HL-60/S4 treated with phorbol 12-myristate 13-acetate at 8.2 ng/mL for 4 days and 3 days (cell line): ENCODE data around the gene EFEMP2.
"Not testable (repeated sequence)": the region's sequence is repeated elsewhere in the genome, so short reads cannot be mapped to it uniquely, and the experiment has no call there.

Experiments
- in situ Hi-C: fragments of 300-500 bp; cut with MboI; formaldehyde crosslinking; loops from 2 replicates; pipeline ENCODE4 v1.15.0; 2022; ENCODE audit warnings: low sequenced_read_pairs

Gene EFEMP2

GRCh38 chr11:65857853-65858680 is 14.5 kb downstream of the EFEMP2 start, which contains the start of gene CFL1:
CFL1 (minus strand) TSS chr11:65858180; CDS start chr11:65858099, 81 bp downstream.
- in situ Hi-C loops, result no loop called here

DNA sequence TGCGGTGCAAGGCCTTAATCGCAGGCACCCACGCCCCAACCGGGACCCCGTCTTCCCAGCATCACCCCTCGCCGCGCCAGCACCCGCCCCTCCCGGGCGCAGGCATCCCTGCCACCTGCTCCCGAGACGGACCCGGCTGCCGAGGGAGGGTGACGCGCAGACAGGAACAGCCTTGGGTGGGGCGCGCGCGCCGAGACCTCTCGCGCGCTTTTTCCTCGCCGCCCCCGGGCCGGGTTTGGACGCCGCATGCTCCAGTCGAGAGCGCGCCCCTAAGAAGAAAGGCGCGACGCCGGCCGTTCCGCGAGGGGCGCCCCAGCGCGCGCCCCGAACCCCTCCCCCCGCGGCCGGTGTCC is 15.1 kb downstream of the EFEMP2 start:
- in situ Hi-C loops, result no loop called here

DNA sequence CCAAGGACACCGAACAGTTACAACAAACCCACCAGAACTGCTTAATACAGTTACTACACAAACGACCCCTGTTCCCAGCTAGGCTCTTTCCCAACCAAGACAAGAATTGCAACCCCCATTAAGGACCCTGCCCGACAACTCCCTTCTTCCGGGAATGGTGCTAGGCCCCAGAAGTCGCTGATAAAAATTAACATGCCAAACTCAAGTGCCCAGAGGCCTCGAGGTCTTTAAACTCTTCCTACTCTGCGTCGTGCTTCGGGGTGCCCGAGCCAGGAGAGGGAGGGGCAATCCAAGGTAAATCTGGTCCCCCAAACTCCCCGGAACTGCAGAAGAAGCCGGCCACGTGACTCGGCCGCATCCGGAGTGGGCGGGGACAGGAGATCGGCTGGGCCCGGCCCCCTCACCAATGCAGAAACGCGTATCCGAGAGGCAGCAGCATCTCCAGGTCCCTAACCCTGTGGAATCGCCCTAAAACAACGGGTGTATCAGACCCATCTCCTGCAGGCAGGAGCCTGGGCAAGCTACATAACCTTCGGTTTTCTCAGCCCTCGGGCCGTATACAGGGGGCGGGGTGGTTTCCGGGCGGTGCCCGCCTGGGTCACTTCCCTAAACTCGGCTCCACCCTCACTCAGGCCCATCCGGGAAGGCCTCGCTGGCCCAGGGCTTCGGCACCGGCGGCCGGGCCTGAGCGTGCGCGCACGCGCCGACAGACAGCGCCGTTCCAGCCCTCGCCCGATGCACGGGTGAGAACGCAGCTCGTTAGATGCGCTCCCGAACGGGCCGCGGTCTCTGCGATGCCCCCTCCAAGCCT is 15.7 kb downstream of the EFEMP2 start:
- in situ Hi-C loops, result no loop called here

- in situ Hi-C loops, result no loop called here
These were observed 16.7 kb downstream of the EFEMP2 start for GRCh38 chr11:65855927-65856363.

DNA sequence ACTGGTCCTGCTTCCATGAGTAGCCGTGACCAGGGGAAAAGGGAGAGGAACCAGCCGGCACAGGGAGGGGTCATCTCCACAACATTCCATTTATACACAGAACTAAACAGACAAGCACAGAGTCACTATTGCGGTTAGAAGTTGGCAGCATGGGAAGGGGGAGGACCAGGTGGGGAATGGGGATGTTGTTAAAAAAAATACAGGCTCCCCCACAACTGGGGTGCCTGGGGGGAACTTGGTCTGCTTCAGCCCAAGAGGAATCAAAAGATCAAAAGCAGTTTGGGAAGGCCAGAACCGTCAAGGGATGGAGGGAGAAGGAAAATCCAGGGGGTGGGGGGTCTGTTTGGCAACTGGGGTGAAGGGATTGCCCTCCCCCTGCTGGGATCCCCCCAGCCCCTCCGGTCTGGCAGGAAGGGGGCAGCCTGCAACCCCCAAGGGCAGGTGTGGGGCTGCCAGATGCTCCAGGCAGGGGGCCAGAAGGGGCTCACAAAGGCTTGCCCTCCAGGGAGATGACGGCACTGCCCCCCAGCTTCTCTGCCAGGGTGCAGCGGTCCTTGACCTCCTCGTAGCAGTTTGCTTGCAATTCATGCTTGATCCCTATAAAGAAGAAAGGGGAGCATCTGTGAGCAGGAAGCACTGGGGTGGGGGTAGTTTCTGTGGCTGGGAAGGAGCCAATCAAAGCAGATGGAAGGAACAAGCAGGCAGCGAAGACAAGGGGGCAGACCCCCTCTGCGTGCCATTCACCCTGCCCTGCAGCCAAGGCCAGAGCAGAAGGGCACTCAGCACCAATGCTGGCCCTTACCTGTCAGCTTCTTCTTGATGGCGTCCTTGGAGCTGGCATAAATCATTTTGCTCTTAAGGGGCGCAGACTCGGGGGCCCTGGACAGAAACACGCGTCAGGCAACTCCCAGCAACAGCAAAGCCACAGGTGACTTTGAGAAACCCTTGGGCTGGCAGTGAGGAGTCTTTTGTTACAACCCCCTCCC is 17.5 kb downstream of the EFEMP2 start:
- in situ Hi-C loops, result no loop called here

DNA sequence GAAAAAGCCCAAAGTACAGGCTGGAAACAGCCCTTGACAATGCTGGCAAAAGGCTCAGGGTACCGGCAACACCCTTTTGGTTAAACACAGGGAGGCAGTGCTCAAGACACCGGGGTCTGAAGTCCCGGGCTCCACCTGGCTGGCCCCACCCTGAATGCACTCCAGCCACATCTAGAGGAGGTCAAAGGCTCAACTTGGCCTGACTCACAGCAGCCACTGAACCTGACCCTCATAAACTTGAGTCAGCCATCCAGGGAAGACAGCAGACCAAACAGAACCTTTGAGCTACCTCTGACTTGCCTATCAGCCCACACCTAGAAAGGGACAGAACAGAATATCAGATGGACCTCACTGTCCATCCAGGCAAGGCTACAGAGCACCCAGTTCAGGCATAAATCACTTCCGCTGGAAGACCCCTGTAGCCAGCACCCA is 18.4 kb downstream of the EFEMP2 start:
- in situ Hi-C loops, result no loop called here

- in situ Hi-C loops, result no loop called here
These were observed 19.2 kb downstream of the EFEMP2 start for GRCh38 chr11:65853246-65853979.

DNA sequence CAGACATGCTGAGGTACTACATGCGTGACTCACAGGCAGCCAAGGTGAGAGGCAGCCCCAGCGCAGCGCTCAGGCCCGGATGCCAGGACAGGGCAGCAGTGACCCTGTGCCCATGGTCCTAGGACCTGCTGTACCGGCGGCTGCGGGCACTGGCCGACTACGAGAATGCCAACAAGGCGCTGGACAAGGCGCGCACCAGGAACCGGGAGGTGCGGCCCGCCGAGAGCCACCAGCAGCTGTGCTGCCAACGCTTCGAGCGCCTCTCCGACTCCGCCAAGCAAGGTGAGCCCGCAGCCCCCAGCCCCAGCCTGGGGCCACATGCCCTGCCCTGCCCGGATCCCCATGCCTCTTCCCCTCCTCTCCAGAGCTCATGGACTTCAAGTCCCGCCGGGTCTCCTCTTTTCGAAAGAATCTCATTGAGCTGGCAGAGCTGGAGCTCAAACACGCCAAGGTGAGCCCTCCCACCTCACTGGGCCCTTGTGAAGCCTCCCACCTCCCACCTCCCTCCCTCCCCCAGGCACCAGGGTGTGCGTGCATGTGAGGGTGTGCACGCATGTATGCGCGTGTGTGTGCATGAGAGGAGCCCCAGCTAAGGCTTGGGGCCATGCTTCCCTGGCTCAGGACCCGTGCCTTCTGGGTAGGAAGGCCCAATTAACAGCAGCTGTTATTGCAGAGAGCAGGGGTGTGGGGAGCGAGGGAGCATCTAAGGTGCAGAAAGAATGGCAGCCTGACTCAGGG is 19.9 kb downstream of the EFEMP2 start:
- in situ Hi-C loops, result no loop called here

GRCh38 chr11:65851811-65852507 is 20.6 kb downstream of the EFEMP2 start:
- in situ Hi-C loops, result no loop called here

DNA sequence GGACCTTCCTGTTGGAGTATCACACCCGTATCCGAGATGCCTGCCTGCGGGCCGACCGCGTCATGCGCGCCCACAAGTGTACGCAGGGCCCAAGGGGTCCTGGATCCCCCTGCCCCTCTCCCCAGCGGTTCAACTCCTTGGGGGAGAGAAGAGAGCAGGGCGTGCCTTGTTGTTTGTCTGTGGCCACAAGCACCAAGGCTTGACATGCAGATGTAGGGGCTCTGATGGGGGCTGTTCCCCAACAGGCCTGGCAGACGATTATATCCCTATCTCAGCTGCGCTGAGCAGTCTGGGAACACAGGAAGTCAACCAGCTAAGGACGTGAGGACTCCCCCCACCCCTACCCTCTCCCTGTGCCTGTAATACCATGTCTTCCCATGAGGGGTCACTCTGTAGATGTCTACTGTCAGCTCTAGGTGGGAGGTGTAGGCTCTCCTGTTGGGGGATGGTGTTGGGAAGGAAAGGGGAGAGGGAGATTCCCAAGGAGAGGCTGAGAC is 21.5 kb downstream of the EFEMP2 start:
- in situ Hi-C loops, result no loop called here

- in situ Hi-C loops, result no loop called here
These were observed 22.1 kb downstream of the EFEMP2 start for GRCh38 chr11:65850217-65851082.

- in situ Hi-C loops, result no loop called here
These were observed 22.8 kb downstream of the EFEMP2 start for GRCh38 chr11:65849771-65850216.

DNA sequence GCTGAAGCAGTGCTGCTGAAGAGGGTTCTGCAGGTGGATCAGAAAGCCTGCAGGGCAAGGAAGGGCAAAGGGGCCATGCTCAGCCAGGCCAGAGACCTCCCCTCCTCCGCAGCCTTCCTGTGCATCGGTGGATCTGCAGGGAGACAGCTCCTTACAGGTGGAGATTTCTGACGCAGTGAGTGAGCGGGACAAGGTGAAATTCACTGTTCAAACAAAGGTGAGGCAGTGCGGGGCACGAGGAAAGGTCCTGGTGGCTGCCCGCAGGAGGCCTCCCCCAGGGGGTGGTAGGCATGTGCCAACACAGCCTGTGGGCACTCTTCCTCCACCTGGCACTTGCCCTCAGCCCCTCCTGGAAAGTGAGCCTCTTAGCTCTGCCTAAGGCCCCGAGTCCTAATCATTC is 23.2 kb downstream of the EFEMP2 start:
- in situ Hi-C loops, result no loop called here

DNA sequence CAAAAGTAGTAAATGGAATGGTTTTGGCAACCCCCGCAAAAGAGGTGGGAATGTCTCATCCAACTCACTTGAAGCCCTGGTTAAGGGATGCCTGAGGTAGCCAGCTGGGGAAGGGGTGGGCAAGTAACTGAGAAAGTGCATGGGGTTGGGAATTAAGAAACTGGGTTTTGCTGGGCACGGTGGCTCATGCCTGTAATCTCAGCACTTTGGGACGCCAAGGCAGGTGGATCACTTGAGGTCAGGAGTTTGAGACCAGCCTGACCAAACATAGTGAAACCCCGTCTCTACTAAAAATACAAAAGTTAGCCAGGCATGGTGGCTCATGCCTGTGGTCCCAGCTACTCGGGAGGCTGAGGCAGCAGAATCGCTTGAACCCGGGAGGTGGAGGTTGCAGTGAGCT is 23.9 kb downstream of the EFEMP2 start:
- in situ Hi-C loops, result not testable (repeated sequence)

- in situ Hi-C loops, result no loop called here
These were observed 24.9 kb downstream of the EFEMP2 start for GRCh38 chr11:65847746-65848145.

- in situ Hi-C loops, result no loop called here
These were observed 28.2 kb downstream of the EFEMP2 start for GRCh38 chr11:65844231-65844872.

GRCh38 chr11:65843811-65844210 is 28.8 kb downstream of the EFEMP2 start:
- in situ Hi-C loops, result no loop called here
